Suprapubic skin (tissue), 4 donors: Measurements from ENCODE around the gene COL4A4. TPM values are rescaled to one million over a fixed set of nuclear protein-coding genes. Genes with fewer than 3 reads are reported as not detected.

ENCODE experiments used
- DNase-seq, 2 donors: peaks; one replicate each; pipeline ENCODE4 v3.0.0-alpha.2; 2019; ENCODE audit warnings: low spot score in 2 of 2
- H3K27ac ChIP-seq: fragments of 200-600 bp; sonication (generic); one replicate; pipeline ENCODE4 v1.5.1; 2019
- H3K27me3 ChIP-seq: fragments of 200-600 bp; sonication (generic); one replicate; pipeline ENCODE4 v1.5.1; 2019
- H3K36me3 ChIP-seq: fragments of 200-600 bp; sonication (generic); one replicate; pipeline ENCODE4 v1.5.1; 2019
- H3K4me1 ChIP-seq: fragments of 200-600 bp; sonication (generic); one replicate; pipeline ENCODE4 v1.5.1; 2019
- H3K4me3 ChIP-seq: fragments of 200-600 bp; sonication (generic); one replicate; pipeline ENCODE4 v1.5.1; 2019; ENCODE audit warnings: mild to moderate bottlenecking
- H3K9me3 ChIP-seq: fragments of 200-600 bp; sonication (generic); one replicate; pipeline ENCODE4 v1.5.1; 2019
- CTCF ChIP-seq, 2 donors: fragments of 200-600 bp in 1 of 2; fragments of 450-650 bp in 1 of 2; sonication (generic) in 1 of 2; IDR thresholded peaks; one replicate each; pipeline ENCODE4 v1.5.1; 2016 to 2019; ENCODE audit warnings: antibody characterized with exemption in 2 of 2, mild to moderate bottlenecking in 1 of 2, moderate library complexity in 1 of 2
- EP300 ChIP-seq: sonication (generic); formaldehyde crosslinking; IDR thresholded peaks from one replicate; pipeline ENCODE4 v1.6.1; 2017; ENCODE audit warnings: antibody characterized with exemption
- POLR2A ChIP-seq, 2 donors: fragments of 450-650 bp; IDR thresholded peaks; one replicate each; pipeline ENCODE4 v1.6.1; 2017; ENCODE audit warnings: antibody characterized with exemption in 2 of 2, mild to moderate bottlenecking in 2 of 2, moderate library complexity in 2 of 2
- POLR2AphosphoS5 ChIP-seq, 3 donors: sonication (generic); formaldehyde crosslinking; IDR thresholded peaks; one replicate each; pipeline ENCODE4 v1.6.1; 2017; ENCODE audit warnings: antibody characterized with exemption in 3 of 3
- WGBS: methylation state at CpG from one replicate; pipeline ENCODE4 v1.1.5; 2018; 5-methylcytosine and 5-hydroxymethylcytosine counted together
- total RNA-seq, 4 donors: library from RNA; depleted of rRNA; stranded (reverse); fragments of >200 nt; gene quantifications; one replicate each; pipeline ENCODE4 v1.1.0, GENCODE V29; 2016

COL4A4 gene
- under 1 TPM; 0.16 to 0.25 (median 0.23) TPM for total RNA-seq

GRCh38 chr2:227163998-227164762, at the start of gene COL4A4, which contains the start of gene COL4A3:
Gene COL4A4, minus strand, starts transcription at chr2:227164205. Its CDS starts 16,722 bp downstream, at chr2:227147483.
Gene COL4A3, plus strand, starts transcription at chr2:227164624. Its CDS starts 103 bp downstream, at chr2:227164727.
- 4% methylated on average over 5 of the region's 77 CpGs for WGBS
- peak within 1 kb of the TSS; percentile 56 for H3K4me3 ChIP-seq
- peaks cover 44% of the 10 kb centered on the region for H3K27me3 ChIP-seq
- DNase-seq: no peak
- no peaks in the 10 kb centered on the region for H3K9me3 ChIP-seq
- peaks cover 21% of the 10 kb centered on the region for H3K4me1 ChIP-seq
- H3K36me3 ChIP-seq: no peaks in the 10 kb centered on the region
- TF ChIP-seq CTCF (IDR thresholded peaks at IDR 0.05): no peak
- TF ChIP-seq POLR2AphosphoS5 (IDR thresholded peaks at IDR 0.05): no peak
- no peak for TF ChIP-seq POLR2A (IDR thresholded peaks at IDR 0.05)
- TF ChIP-seq EP300: no peak
- H3K27ac ChIP-seq: no peak within 1 kb of the TSS

- H3K36me3 ChIP-seq: no peaks in the 10 kb centered on the region
- H3K27ac ChIP-seq: no peak overlapping the region
- TF ChIP-seq POLR2A (IDR thresholded peaks at IDR 0.05): no peak
- no peak for TF ChIP-seq CTCF (IDR thresholded peaks at IDR 0.05)
- no peak for TF ChIP-seq POLR2AphosphoS5 (IDR thresholded peaks at IDR 0.05)
- TF ChIP-seq EP300: no peak
- no peaks in the 10 kb centered on the region for H3K9me3 ChIP-seq
- H3K4me3 ChIP-seq: no peak overlapping the region
- H3K4me1 ChIP-seq: no peaks in the 10 kb centered on the region
- 76% methylated on average over 2 of the region's 2 CpGs for WGBS
- DNase-seq: no peak
- H3K27me3 ChIP-seq: no peaks in the 10 kb centered on the region
These were observed 43.6 kb upstream of the COL4A4 start for GRCh38 chr2:227207573-227207972.

GRCh38 chr2:227206406-227206805, 42.4 kb upstream of the COL4A4 start:
- DNase-seq: no peak
- 90% methylated on average over 9 of the region's 9 CpGs for WGBS
- H3K9me3 ChIP-seq: no peaks in the 10 kb centered on the region
- H3K36me3 ChIP-seq: no peaks in the 10 kb centered on the region
- no peak overlapping the region for H3K27ac ChIP-seq
- TF ChIP-seq POLR2A (IDR thresholded peaks at IDR 0.05) (no peak), CTCF (IDR thresholded peaks at IDR 0.05) (no peak), POLR2AphosphoS5 (IDR thresholded peaks at IDR 0.05) (no peak), EP300 (no peak)
- no peaks in the 10 kb centered on the region for H3K4me1 ChIP-seq
- no peaks in the 10 kb centered on the region for H3K27me3 ChIP-seq
- H3K4me3 ChIP-seq: no peak overlapping the region

- Histone ChIP-seq H3K9me3 (no peaks in the 10 kb centered on the region), H3K27ac (no peak overlapping the region), H3K4me3 (no peak overlapping the region), H3K36me3 (no peaks in the 10 kb centered on the region), H3K27me3 (no peaks in the 10 kb centered on the region), H3K4me1 (no peaks in the 10 kb centered on the region)
- DNase-seq: no peak
- WGBS: 66% methylated on average over 4 of the region's 4 CpGs
- no peak for TF ChIP-seq POLR2A (IDR thresholded peaks at IDR 0.05)
- no peak for TF ChIP-seq POLR2AphosphoS5 (IDR thresholded peaks at IDR 0.05)
- TF ChIP-seq CTCF (IDR thresholded peaks at IDR 0.05): no peak
- no peak for TF ChIP-seq EP300
These were observed 41.7 kb upstream of the COL4A4 start for GRCh38 chr2:227205701-227206100.

- H3K4me1 ChIP-seq: no peaks in the 10 kb centered on the region
- H3K4me3 ChIP-seq: no peak overlapping the region
- no peak overlapping the region for H3K27ac ChIP-seq
- no peaks in the 10 kb centered on the region for H3K9me3 ChIP-seq
- TF ChIP-seq POLR2AphosphoS5 (IDR thresholded peaks at IDR 0.05): no peak
- H3K27me3 ChIP-seq: no peaks in the 10 kb centered on the region
- no peaks in the 10 kb centered on the region for H3K36me3 ChIP-seq
- no peak for DNase-seq
- 90% methylated on average over 4 of the region's 4 CpGs for WGBS
These were observed 40.4 kb upstream of the COL4A4 start for GRCh38 chr2:227204452-227204851.
